Ammon's horn (tissue), 1 donor: ENCODE results near the gene LRRK1.

Experiments
- DNase-seq: peaks from one replicate; pipeline ENCODE4 v3.0.0-alpha.2; 2016; ENCODE audit warnings: low spot score

The LRRK1 gene

DNA sequence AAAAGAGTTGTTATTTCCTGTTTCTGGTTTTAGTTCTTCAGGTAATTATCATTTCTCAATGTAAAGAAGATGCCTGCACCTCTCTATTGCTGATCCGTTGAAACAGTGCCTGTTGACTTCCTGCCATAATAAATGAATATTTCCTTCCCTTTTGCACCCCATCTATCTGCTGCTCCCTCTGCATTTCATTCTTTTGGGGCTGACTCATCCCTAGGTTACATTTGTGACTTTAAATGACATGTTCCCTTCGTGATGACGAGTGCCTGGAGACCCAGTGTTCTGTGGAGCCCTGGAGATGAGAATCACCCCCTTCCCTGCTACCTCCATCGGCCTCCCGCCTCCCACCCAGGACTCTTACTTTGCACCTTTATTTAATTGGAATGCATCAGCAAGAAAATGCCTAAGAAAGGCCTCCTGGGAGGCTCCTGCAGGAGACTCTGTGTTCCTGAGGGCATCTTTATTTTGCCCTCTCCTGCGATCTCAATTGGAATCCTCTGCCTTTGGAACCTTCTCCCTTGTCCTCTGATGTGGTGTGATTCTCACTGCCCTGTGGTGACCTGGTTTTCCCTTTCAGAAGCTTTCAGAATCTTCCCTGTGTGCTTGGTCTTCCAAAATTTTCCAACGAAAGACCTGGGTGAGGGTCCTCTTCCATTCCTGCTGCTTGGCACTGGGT is 13.7 kb downstream of the LRRK1 start:
- DNase-seq = no peak

- no peak for DNase-seq
Observed at GRCh38 chr15:100934166-100934565, 15.0 kb downstream of the LRRK1 start.

DNA sequence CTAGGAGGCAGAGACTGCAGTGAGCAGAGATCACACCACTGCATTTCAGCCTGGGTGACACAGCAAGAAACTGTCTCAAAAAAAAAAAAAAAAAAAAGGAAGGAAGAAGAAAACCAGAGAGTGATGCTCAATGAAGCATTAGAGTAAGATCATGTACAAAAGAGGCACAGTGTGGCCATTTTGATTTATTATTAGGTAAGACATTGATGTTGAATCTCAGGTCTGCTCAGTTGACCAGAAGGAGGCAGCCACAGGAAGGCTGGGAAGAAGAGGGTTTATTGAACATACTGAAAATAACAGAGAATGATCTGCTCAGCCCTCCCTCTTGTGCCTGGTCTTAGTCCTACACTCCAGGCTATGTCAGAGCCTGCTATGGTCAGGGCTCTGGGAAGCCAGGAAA is 15.6 kb downstream of the LRRK1 start:
- no peak for DNase-seq

GRCh38 chr15:100937171-100937570 is 18.0 kb downstream of the LRRK1 start:
- DNase-seq = no peak

GRCh38 chr15:100939791-100940190 is 20.6 kb downstream of the LRRK1 start:
- DNase-seq = no peak

- DNase-seq = no peak
Observed at GRCh38 chr15:100940767-100941379, 21.7 kb downstream of the LRRK1 start.

- no peak for DNase-seq
Observed at GRCh38 chr15:100941536-100941935, 22.4 kb downstream of the LRRK1 start.

DNA sequence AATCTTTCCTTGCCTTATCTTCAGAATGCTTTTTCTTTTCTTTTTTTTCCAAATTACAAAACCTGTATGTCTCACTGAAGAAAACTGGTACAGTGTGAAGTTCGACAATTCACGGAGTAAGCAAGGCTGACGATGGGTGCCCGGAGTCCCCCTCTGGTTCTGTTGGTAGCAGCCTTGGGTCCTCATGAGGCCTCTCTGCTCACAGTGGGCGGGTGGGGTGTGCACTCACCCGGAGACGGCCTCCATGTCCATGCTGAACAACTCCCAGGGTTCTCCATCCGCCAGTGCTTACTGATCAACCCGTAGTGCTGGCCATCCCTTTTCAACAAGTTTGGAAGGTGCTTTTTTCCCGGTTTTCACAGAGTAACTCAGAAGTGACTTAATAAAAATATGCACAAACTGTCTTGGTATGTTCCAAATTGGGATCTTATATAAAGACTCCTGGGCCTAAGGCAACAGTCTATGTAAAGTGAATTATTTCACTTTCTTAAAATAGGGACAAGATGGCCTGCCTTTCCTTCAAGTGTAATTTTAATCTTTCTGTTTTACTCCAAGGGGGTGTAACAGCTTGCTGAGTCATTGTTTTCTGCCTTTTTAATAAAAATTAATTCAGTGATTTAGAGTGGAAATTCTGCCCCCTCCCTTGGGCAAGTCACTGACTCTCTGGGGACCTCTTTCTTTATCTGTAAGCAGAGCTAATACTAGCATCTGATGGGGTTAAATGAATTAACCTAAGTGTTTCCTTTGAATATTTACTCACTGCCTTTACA is 23.7 kb downstream of the LRRK1 start:
- DNase-seq = no peak

GRCh38 chr15:100944244-100944895 is 25.2 kb downstream of the LRRK1 start:
- DNase-seq = no peak

GRCh38 chr15:100944986-100945385 is 25.8 kb downstream of the LRRK1 start:
- no peak for DNase-seq

DNA sequence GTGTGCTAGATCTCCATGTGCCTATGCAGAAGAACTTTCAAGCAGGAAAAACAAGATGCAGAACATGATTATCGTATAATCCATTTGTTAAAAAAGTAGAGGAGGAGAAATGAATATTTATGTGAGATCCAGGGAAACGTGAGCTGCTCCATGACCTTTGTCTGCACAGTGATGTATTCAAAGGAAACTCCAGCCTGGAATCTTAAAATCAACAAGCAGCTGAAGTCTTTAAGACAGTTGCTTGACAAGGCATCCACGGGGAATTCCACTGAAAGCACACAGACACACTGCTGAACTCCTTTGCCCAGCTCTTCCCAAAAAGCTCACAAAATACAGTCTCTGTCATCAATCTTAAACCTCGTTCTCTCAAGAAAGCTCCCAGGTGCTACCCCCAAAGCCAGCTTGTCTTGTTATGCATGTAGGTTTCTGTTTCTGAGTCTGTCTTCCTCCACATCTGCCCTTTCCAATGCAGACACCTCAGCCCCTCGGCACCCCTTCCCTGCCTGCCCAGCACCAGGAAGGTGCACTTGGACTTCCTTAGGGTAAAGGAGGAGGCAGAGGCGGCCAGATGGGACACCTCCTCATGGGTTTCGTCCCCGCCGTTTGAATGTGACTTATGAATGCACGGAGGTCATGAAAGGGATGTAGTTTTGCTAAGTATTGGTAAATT is 28.7 kb downstream of the LRRK1 start:
- DNase-seq = no peak

- no peak for DNase-seq
Observed at GRCh38 chr15:100948430-100948762, 29.2 kb downstream of the LRRK1 start.

DNA sequence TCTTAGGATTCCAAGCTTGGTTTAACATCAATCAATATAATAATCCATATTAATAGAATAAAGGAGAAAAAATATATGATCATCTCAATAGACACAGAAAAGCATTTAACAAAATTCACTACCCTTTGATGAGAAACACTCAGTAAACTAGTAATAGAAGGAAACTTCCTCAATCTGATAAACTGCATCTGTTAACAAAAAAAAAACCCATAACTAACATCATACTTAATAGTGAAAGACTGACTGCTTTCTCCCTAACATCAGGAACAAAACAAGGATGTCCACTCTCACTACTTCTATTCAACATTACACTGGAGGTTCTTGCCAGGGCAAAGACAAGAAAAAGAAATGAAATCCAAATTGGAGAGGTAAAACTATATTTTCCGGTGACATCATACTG is 30.5 kb downstream of the LRRK1 start:
- no peak for DNase-seq

GRCh38 chr15:100951965-100952364 is 32.8 kb downstream of the LRRK1 start:
- DNase-seq = no peak

GRCh38 chr15:100952566-100952965 is 33.4 kb downstream of the LRRK1 start:
- DNase-seq = no peak

DNA sequence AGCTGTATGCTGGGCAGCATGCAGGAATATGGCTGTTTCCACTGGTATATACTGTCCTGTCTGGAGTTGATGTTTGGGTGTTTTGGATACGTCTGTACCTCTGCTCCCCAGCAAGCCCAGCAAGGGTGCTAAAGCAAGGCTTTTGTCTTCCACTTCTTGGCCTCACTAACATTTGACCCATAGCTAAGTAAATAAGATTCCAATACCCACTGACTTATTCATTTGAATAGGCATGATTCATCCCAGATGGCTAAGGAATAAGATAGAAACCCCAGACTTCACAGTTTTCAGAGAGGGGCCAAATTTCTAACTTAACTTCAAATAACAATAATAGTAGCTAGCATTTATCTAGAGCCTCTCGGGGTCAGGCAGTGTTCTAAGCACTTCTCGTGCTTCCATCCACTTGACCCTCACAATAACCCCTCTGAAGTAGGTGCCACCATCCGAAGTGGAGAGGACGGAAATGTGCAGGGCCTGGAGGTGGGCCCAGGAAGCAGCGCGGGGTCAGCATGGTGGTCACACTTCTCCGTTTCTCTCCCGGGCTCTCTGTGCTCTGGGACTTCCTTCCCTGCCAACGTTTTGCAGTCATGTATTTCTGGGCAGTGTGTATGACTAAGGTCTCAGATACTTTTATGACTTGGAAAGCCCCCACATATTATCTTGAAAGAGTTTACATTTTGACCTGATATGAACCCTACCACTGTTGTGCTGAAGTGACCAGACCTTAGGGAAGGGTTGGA is 39.3 kb downstream of the LRRK1 start:
- no peak for DNase-seq

GRCh38 chr15:100959066-100960050 is 40.2 kb downstream of the LRRK1 start:
- DNase-seq = no peak

DNA sequence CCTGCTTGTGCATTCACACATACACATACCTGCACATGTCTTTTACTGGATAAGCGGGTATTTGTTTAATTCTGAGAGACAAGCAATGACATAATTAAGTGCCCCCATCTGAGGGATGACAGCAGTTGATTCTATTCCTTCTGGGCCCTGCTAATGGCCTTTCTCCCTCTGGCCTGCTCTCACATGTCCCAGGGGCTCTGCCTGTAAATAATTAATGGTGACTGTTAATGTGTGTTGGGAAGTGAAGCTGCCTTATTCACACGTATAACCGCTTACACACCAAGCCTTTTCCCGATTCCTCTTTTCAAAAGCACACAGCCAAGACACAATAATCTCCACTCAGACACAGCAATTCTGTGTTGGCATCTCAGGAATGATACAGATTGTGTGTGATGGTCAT is 47.8 kb downstream of the LRRK1 start:
- DNase-seq = no peak

DNA sequence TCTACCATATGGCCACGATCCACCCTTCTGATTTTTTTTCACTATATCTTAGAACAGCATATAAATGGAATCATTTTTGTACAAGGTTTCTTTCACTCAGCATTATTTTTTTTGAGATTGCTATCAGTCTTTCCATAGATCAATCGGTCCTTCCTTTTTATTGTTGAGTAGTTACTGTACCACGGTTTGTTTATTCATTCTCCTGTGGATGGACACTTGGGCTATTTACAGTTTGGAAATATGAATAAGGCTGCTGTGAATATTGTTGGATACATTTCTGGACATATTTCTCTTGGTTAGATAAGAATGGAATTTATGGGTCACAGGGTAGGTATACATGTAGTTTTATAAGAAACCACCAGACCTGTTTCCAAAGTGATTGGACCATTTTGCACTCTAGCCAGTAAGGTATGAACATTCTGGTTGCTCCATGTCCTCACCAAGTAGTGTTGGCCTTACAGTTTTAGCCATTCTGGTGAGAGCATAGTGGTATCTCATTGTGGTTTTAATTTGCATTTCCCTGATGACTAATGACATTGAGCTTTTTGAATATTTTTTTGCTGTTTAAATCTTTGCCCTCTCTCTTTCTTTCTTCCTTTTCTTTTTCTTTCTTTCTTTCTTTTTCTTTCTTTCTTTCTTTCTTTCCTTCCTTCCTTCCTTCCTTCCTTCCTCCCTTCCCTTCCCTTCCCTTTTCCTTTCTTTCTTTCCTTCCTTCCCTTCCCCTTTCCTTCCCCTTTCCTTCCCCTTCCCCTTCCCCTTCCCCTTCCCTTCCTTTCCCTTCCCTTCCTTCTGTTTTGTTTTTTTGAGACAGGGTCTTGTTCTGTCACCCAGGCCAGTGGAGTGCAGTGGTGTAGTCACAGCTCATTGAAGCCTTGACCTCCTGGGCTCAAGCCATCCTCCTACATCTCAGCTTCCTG is 49.2 kb downstream of the LRRK1 start:
- no peak for DNase-seq
